GM21576 (cell line): ENCODE results near the gene ZFAND5.

ENCODE experiments used
- ATAC-seq: cut with Tn5 transposase; IDR thresholded peaks from one replicate; pipeline ENCODE4 v1.9.1; 2021; ENCODE audit warnings: mild to moderate bottlenecking, moderate library complexity; ENCODE audit not compliant: unreplicated experiment

Gene ZFAND5

GRCh38 chr9:72363908-72364678, 915 bp downstream of the ZFAND5 start:
- peak; percentile 35 for ATAC-seq

GRCh38 chr9:72363236-72363635, 1.8 kb downstream of the ZFAND5 start:
- no peak for ATAC-seq

- ATAC-seq, result peak; percentile 38
Measured at GRCh38 chr9:72362680-72363139, 2.3 kb downstream of the ZFAND5 start.

GRCh38 chr9:72362118-72362531, 2.9 kb downstream of the ZFAND5 start:
- ATAC-seq, result no peak

GRCh38 chr9:72361217-72361616, 3.8 kb downstream of the ZFAND5 start:
- no peak for ATAC-seq

DNA sequence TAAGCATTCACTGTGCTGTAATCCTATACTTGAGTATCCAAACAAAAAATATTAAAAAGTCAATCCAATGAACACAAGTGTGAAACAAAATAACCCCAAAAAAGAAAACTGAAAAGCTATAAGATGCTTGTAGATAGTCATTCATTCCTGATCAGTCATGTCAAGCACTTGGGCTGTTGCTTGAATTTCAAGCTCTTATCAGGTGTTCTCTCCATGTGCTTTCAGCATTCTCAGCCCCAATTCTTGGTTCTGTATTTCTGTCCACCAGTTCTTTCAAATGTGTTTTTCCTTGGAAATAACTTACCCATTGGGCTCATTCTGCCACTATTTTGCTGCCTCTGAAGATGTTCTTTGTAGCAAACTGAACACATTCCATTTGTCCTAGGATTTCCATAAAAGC, 4.7 kb downstream of the ZFAND5 start:
- ATAC-seq, result no peak

GRCh38 chr9:72356041-72356582, 8.9 kb downstream of the ZFAND5 start:
- no peak for ATAC-seq

DNA sequence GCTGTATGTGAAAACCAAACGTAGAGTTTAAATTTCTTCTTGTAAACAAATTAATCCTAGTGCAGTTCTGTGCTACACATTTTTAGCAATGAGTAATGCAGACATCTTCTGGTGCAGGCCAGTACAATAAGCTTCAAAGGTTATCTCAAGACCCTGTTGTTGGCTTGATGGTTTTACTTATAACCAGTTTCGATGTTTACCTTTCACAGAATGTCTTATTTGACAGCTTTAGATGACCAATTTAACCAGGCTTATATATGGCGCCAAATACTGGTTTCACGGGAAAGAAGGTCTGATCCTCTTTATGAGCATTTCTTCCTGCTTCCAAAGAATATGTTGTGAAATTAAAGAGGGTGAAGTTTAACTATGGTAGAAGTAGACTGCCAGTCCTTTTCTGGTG, 9.9 kb downstream of the ZFAND5 start:
- no peak for ATAC-seq

DNA sequence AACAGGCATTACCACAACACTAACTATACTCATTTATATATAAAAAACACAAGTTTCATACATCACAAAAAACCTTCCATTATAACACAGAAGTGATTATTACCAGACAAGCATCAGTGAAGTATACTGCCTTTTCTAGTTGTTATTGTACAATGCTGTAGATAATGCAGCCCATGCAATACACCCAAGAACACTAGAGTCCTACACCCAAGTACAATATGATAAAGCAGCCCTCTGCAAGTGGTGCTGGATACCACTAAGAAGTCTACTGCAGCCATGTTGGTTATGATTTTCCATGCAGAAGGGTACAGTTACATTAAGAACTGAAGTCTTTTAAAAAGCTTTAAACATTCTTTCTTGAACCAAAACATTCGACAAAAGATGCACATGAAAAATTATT, 10.3 kb downstream of the ZFAND5 start:
- ATAC-seq, result no peak

DNA sequence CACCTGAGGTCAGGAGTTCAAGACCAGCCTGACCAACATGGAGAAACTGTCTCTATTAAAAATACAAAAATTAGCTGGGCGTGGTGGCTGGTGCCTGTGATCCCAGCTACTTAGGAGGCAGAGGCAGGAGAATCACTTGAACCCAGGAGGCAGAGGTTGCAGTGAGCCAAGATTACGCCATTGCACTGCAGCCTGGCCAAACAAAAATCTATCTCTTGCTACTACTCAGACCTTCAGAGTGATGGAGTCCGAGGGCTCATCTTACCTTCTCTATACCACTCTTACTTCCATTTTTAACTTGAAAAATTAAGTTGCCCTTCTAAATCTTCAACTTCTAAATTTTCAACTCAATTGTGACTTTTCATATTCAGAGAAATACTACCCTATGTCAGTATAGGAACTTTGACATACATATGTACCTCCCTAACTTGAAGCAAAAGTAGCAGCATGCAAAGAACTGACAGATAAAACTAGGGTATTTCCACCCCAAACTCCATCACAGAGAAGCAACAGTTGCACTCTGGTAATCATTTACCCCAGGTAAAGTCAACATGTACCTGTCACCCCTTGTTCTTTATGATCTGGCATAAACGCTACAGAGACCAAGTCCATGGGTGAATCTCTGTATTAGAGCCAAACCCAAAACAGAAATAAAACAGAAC, 11.4 kb downstream of the ZFAND5 start:
- ATAC-seq, result no peak

DNA sequence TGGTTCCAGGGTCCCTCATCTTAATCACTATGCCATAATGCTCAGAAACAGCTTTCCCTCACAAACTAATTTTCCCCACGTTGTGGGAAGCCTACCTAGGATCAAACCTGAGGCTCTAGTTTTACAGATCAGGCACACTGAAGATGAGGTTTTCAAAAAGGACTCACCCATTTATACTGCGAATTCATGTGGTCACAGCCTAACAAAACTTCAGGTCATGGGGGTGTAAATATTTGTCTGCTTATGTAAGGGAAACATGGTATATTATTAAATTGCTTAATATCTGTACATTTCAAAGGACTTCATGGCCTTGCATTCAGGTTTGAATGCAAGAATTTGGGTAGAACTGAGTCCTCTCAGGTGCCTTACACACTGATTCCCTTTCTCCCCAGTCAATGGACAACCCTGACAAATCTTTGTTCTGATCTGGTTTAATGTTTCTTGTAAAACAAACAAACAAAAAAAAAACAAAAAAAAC, 12.1 kb downstream of the ZFAND5 start:
- ATAC-seq, result no peak

GRCh38 chr9:72351538-72352453, 13.2 kb downstream of the ZFAND5 start:
- ATAC-seq, result no peak

DNA sequence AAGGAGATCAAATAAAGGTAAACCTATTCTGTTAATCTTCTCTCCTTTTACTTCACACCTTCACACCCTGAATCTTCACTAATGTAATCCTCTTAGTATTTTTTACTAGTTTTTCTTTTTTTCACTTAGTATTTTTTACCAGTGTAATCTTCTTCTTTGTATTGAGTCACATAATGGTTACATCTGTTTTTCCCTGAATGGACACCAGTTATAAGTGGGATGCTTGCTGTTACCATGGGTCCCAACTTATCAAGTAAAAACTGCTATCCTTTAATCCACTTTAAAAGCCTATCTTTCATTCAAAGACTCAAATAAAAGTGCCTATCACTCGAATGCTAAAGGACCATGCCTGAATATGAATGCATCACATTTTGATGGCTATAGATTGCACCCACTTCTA, 15.1 kb downstream of the ZFAND5 start:
- ATAC-seq, result no peak

- ATAC-seq, result no peak
Measured at GRCh38 chr9:72349240-72349639, 15.8 kb downstream of the ZFAND5 start.

GRCh38 chr9:72346333-72346732, 18.7 kb downstream of the ZFAND5 start:
- ATAC-seq, result no peak

DNA sequence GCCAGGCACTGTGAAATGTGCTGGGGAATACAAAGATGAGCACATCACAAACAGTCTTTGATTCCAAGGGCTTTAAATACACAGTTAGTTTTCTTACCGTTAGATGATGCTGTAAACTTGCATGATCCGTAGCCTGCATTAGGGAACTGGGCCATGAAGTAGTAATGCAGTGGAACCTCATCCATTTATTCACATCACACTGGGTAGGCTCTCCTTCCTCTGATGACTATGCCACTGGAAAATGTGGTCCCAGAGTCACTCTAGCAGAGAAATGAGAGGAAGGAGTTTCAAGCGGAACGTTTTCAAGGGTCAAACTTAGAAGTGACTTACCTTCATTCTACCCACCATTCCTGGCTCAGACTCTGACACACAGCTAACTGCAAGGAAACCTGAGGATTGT, 26.4 kb downstream of the ZFAND5 start:
- ATAC-seq, result no peak

DNA sequence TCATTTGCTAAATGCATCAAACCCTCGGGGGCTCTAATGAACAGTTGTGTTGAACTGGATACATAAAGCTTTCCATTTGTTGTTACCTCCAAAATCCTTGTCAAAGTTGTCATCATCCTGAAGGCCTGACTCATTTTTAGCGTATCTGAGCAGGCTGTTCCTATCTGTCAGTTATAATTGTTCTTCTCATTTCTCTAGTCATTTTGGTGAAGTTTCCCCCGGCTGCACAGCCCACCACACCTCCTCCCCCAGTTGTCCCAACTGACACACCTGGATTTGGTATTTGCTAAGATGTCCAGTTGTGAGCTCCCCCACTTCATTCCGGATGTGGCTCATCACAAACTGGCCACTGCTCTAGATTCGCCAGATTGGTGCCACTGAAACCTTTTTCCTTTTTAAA, 27.7 kb downstream of the ZFAND5 start:
- ATAC-seq, result no peak

- no peak for ATAC-seq
Measured at GRCh38 chr9:72334658-72335337, 30.2 kb downstream of the ZFAND5 start.

DNA sequence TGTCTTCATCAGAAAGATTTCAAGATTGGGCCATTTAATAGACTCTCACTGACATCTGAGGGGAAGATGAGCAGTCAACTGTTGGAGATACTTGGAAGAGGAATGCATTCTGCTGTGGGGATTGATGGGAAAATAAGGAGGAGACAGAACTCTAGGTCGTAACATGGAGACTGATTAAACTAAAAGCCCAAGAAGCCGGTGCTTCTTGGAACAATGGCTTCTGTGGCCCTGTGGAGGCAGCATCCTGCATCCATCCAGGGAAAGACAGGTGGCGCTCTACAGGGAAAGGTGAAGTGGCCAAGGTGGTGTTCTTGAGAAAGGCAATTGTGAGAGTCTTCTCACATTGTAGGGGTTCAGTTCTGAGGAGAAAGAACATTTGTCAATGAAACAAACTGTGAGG, 31.3 kb downstream of the ZFAND5 start:
- ATAC-seq, result no peak

- ATAC-seq, result no peak
Measured at GRCh38 chr9:72333197-72333596, 31.8 kb downstream of the ZFAND5 start.
